Esophagus muscularis mucosa (tissue), 4 donors: ENCODE results near the gene RPS10. TPM values are rescaled to one million over a fixed set of nuclear protein-coding genes. Genes with fewer than 3 reads are reported as not detected.

Experiments
- DNase-seq: peaks from one replicate; pipeline ENCODE4 v3.0.0-alpha.2; 2017; ENCODE audit errors: extremely low spot score
- H3K27ac ChIP-seq, 4 donors: fragments of 200-600 bp; sonication (generic); replicated peaks in 1 of 4; 1 replicate in 3 of 4; 2 replicates in 1 of 4; pipeline ENCODE4 v1.5.1; 2016 to 2019; ENCODE audit warnings: mild to moderate bottlenecking in 1 of 4
- H3K27me3 ChIP-seq, 4 donors: fragments of 200-600 bp; sonication (generic); one replicate each; pipeline versions ENCODE4 v1.5.1 to v1.6.0; 2016 to 2019
- H3K36me3 ChIP-seq, 4 donors: fragments of 200-600 bp; sonication (generic); one replicate each; pipeline ENCODE4 v1.5.1; 2016 to 2019
- H3K4me1 ChIP-seq, 4 donors: fragments of 200-600 bp; sonication (generic); one replicate each; pipeline ENCODE4 v1.5.1; 2016 to 2019
- H3K4me3 ChIP-seq, 4 donors: fragments of 200-600 bp; sonication (generic); 1 replicate in 2 of 4; 2 replicates in 2 of 4; pipeline ENCODE4 v1.5.1; 2016 to 2019; ENCODE audit warnings: mild to moderate bottlenecking in 4 of 4, moderate library complexity in 1 of 4
- H3K9me3 ChIP-seq, 4 donors: fragments of 200-600 bp; sonication (generic); 1 replicate in 3 of 4; 2 replicates in 1 of 4; pipeline ENCODE4 v1.5.1; 2016 to 2019
- EP300 ChIP-seq: sonication (generic); formaldehyde crosslinking; IDR thresholded peaks from one replicate; pipeline ENCODE4 v1.6.1; 2017; ENCODE audit warnings: antibody characterized with exemption
- POLR2A ChIP-seq: fragments of 450-650 bp; IDR thresholded peaks from one replicate; pipeline ENCODE4 v1.6.1; 2017; ENCODE audit warnings: antibody characterized with exemption, moderate library complexity, mild to moderate bottlenecking, low read depth
- POLR2AphosphoS5 ChIP-seq, 2 donors: sonication (generic); formaldehyde crosslinking; IDR thresholded peaks; one replicate each; pipeline ENCODE4 v1.6.1; 2017; ENCODE audit warnings: antibody characterized with exemption in 2 of 2
- WGBS: methylation state at CpG from one replicate; pipeline ENCODE4 v1.1.5; 2018; 5-methylcytosine and 5-hydroxymethylcytosine counted together
- intact Hi-C: fragments of 100-400 bp; cut with DNase I; formaldehyde crosslinking; loops from one replicate; pipeline ENCODE4 v1.15.1; 2023
- total RNA-seq, 4 donors: library from RNA; depleted of rRNA; stranded (reverse); fragments of >200 nt; gene quantifications; one replicate each; pipeline versions ENCODE4 v1.1.0 to v1.2.1, GENCODE V29; 2016
- TF ChIP-seq, protein P1 (sequence below), 3 experiments: fragments of 200-600 bp in 2 of 3; fragments of 450-650 bp in 1 of 3; sonication (generic) in 2 of 3; IDR thresholded peaks; one replicate each; pipeline ENCODE4 v1.5.1; 2017 to 2019; ENCODE audit warnings: antibody characterized with exemption in 3 of 3, mild to moderate bottlenecking in 2 of 3, moderate library complexity in 1 of 3

The RPS10 gene
- total RNA-seq, 4 donors from 2014 or later = 823 to 3,592 (median 2,534) TPM

DNA sequence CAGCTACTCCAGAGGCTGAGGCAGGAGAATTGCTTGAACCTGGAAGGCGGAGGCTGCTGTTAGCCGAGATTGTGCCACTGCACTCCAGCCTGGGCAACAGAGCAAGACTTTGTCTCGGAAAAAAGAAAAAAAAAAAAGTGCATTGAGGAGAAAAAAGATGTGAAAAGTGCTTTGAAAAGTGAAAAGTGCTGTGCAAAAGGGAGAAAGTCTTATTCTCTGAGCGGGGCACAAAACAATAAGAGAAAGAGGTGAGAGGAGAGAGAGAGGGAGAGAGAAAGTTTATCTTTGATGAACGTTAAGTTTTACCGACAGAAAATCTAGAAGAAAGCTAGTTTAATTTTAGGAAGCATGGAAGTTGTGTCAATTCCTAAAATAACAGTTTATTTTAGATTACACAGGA, 36.1 kb upstream of the RPS10 start:
- Histone ChIP-seq H3K36me3 (no peaks in the 10 kb centered on the region), H3K27me3 (peaks cover 0 to 40% (median 21%) of the 10 kb centered on the region in 4 donors), H3K27ac (no peak overlapping the region), H3K9me3 (no peaks in the 10 kb centered on the region), H3K4me3 (no peak overlapping the region), H3K4me1 (peaks cover 7 to 15% (median 14%) of the 10 kb centered on the region in 4 donors)
- TF ChIP-seq EP300 = no peak
- TF ChIP-seq, protein P1, sequence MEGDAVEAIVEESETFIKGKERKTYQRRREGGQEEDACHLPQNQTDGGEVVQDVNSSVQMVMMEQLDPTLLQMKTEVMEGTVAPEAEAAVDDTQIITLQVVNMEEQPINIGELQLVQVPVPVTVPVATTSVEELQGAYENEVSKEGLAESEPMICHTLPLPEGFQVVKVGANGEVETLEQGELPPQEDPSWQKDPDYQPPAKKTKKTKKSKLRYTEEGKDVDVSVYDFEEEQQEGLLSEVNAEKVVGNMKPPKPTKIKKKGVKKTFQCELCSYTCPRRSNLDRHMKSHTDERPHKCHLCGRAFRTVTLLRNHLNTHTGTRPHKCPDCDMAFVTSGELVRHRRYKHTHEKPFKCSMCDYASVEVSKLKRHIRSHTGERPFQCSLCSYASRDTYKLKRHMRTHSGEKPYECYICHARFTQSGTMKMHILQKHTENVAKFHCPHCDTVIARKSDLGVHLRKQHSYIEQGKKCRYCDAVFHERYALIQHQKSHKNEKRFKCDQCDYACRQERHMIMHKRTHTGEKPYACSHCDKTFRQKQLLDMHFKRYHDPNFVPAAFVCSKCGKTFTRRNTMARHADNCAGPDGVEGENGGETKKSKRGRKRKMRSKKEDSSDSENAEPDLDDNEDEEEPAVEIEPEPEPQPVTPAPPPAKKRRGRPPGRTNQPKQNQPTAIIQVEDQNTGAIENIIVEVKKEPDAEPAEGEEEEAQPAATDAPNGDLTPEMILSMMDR (IDR thresholded peaks at IDR 0.05) = no peak
- no peak for TF ChIP-seq POLR2A
- no peak for TF ChIP-seq POLR2AphosphoS5 (IDR thresholded peaks at IDR 0.05)
- DNase-seq = no peak
- 70% methylated on average over 6 of the region's 6 CpGs for WGBS
- intact Hi-C loops = no loop called here

DNA sequence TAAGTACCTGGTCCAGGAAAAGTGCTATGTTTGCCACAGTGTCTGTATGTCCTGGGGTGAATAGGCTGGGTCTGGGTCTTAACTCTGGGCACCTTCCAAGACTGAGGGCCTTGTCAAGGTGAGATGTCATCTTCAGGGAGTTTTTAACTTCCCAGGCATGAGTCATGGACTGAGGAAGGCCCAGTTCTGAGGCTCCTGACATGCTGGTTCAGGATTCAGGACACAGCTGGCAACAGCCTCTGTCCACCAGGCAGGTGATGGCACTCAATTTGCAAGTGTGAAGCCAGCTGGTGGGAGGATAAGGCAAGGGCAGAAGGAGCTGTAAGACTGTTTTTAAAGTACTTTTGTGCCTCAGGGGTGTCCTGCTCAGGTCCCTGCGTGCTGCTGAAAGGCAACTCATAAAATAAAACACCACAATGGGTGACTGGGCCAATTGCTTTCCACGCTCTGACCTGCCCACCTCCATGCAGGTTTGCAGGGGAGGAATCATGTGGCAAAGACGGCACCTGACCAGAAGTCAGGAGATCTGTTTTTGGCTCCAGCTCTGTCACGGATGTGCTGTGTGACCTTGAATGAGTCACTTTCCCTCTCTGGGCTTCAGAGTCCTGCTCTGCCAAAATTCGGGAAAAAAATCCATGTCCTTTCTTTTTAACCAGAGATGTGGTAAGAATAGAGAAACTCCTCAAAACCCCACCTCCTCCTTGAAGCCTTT, 35.1 kb upstream of the RPS10 start:
- Histone ChIP-seq H3K36me3 (no peaks in the 10 kb centered on the region), H3K27me3 (peaks cover 0 to 29% (median 13%) of the 10 kb centered on the region in 4 donors), H3K4me1 (peaks cover 2 to 9% (median 8%) of the 10 kb centered on the region in 4 donors), H3K27ac (no peak overlapping the region), H3K9me3 (no peaks in the 10 kb centered on the region), H3K4me3 (no peak overlapping the region)
- no peak for DNase-seq
- TF ChIP-seq POLR2AphosphoS5 (IDR thresholded peaks at IDR 0.05) (no peak), POLR2A (no peak), EP300 (no peak)
- TF ChIP-seq, protein P1 (IDR thresholded peaks at IDR 0.05) = no peak
- intact Hi-C loops = no loop called here
- 92% methylated on average over 5 of the region's 5 CpGs for whole genome bisulfite sequencing

DNA sequence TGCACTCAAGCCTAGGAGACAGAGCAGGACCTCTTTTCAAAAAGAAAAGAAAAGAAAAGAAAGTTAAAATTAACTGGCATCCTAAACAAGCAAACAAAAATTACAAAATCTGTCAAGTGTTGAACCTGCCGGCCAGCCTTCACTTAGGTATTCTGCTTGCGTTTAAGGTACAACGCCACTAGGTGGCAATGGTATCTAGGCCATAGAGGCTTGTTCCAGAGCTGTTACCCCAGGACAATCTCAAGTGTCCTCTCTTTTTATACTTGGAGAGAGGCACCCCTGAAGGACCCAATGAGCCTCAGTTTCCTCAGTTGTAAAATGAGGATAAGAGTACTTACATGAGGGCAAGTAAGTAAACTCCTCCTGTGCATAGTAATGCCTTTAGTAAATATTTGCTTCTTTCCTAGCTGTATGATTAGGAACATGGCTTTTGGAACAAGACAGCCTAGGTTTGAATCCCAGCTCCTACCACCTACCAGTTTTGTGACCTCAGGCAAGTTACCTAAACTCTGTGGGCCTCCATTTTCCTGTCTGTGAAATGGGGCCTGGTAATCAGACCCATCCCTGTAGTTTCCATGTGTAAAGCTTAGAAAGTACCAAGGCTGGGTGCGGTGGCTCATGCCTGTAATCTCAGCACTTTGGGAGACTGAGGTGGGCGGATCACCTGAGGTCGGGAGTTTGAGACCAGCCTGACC, 34.2 kb upstream of the RPS10 start:
- intact Hi-C loops = no loop called here

DNA sequence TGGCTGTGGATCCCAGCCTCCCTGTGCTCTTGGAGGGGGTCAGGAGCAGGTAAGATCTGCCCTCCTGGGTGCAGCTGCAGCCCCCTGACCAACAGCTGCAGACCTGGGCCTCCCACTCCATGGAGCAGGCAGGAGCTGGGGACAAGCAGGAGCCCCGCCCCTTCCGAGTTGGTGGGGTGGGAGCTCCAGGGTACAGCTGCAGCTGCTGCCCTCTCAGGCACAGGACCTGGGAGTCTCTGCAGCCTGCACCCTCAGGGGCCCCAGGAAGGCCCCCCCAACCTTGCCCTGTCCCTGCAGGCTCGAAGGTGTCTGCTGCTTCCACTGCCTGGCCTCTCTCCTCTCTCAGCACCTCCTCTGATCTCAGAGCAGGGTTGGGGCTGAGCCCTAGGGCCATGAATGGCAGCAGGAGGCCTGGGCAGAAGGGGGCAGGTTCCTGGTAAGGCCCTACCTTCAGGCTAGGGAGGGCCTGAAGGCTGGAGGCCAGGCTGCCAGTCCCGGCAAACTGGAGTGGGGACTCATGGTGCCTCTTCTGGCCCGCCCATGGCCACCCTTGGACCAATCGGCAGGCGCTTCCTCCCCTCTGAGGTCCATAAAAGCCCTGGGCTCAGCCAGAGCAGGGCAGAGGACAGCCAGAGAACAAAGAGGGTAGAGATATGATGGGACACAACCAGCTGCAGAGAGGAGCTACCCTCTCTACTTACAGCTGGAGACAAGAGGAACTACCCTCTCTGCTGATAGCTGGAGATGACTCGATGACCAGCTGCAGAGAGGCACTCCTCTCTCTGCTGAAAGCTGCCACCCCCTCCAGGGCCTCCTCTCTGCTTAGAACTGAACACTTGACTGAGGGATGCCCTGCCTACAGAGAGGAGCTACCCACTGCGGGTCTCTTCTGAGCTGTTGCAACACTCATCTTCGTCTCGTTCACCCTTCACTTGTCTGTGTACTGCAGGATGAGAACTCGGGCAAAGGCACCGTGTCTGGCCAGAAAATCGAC, 32.2 kb upstream of the RPS10 start:
- no peaks in the 10 kb centered on the region for H3K9me3 ChIP-seq
- no peak overlapping the region for H3K27ac ChIP-seq
- H3K27me3 ChIP-seq = peaks cover 0 to 4% (median 0%) of the 10 kb centered on the region in 4 donors
- DNase-seq = peak; percentile 84
- H3K36me3 ChIP-seq = no peaks in the 10 kb centered on the region
- WGBS = 86% methylated on average over 7 of the region's 14 CpGs
- no peaks in the 10 kb centered on the region for H3K4me1 ChIP-seq
- intact Hi-C loops = no loop called here
- TF ChIP-seq, protein P1 (IDR thresholded peaks at IDR 0.05) = no peak
- H3K4me3 ChIP-seq = no peak overlapping the region

More for the DNA sequence above, 34.2 kb upstream of the RPS10 start:
- no peaks in the 10 kb centered on the region for H3K36me3 ChIP-seq
- DNase-seq = no peak
- peaks cover 0 to 20% (median 4%) of the 10 kb centered on the region in 4 donors for H3K27me3 ChIP-seq
- H3K4me3 ChIP-seq = no peak overlapping the region
- no peak for TF ChIP-seq EP300
- TF ChIP-seq, protein P1 (IDR thresholded peaks at IDR 0.05) = peak in 2 of 3 experiments; percentile 33 to 40
- H3K9me3 ChIP-seq = no peaks in the 10 kb centered on the region
- no peaks in the 10 kb centered on the region for H3K4me1 ChIP-seq
- H3K27ac ChIP-seq = no peak overlapping the region
- WGBS = 69% methylated on average over 6 of the region's 6 CpGs
